HepG2 (cell line): ENCODE results near the gene MGAT5. TPM values are rescaled to one million over a fixed set of nuclear protein-coding genes. Genes with fewer than 3 reads are reported as not detected.

Experiments used
- ATAC-seq: fragments of 200-7000 bp; cut with Tn5 transposase; 3 replicates; pipeline ENCODE4 v1.9.1; 2020; ENCODE audit warnings: mild to moderate bottlenecking, moderate library complexity
- BruUV-seq: library from RNA; stranded (reverse); fragments of 400-500 nt; replicated peaks from 2 replicates; lab custom pipeline; 2021; lab: Mats Ljungman, UMichigan
- CTCF ChIA-PET: fragments of 300-600 bp; formaldehyde crosslinking; extraction: SDS; loops from one replicate; lab custom pipeline; 2021; ENCODE audit warnings: low total read pairs, inconsistent platforms, low intra/inter-chr PET ratio; lab: Yijun Ruan, JAX
- POLR2A ChIA-PET: fragments of 350-600 bp; sonication (Branson Sonifier 250); formaldehyde crosslinking; loops from one replicate; lab custom pipeline; 2020; ENCODE audit warnings: antibody characterized with exemption, inconsistent platforms; lab: Yijun Ruan, JAX
- DNase-seq: peaks from one replicate; pipeline ENCODE4 v3.0.0-alpha.2; 2015; ENCODE audit warnings: low spot score
- FAIRE-seq: peaks from 3 replicates; lab custom pipeline; 2011; peaks lifted over from hg19 to GRCh38; lab: Jason Lieb, UNC
- H2AFZ ChIP-seq: one replicate; pipeline ENCODE4 v1.6.1; 2011; ENCODE audit warnings: low read length, inconsistent platforms
- H3K27ac ChIP-seq: fragments of 300-600 bp; 3 replicates; pipeline ENCODE4 v1.8.0; 2011; ENCODE audit warnings: mixed run types, mild to moderate bottlenecking, mixed read lengths, low read length, inconsistent platforms; ENCODE audit not compliant: insufficient read depth; ENCODE audit errors: extremely low read length
- H3K27me3 ChIP-seq, 2 experiments: fragments of 200-600 bp in 1 of 2; 2 replicates in 1 of 2; 3 replicates in 1 of 2; pipeline versions ENCODE4 v1.6.0 to v1.8.0; 2011; ENCODE audit warnings: low read length in 2 of 2, mild to moderate bottlenecking in 2 of 2, moderate library complexity in 2 of 2, inconsistent platforms in 1 of 2; ENCODE audit not compliant: insufficient read depth in 2 of 2, control insufficient read depth in 1 of 2
- H3K36me3 ChIP-seq, 2 experiments: fragments of 200-600 bp in 1 of 2; replicated peaks in 1 of 2; 2 replicates in 1 of 2; 3 replicates in 1 of 2; pipeline versions ENCODE4 v1.5.1 to v1.8.0; 2011; ENCODE audit warnings: low read length in 2 of 2, inconsistent platforms in 1 of 2; ENCODE audit not compliant: insufficient read depth in 2 of 2, control insufficient read depth in 1 of 2
- H3K4me1 ChIP-seq: 2 replicates; pipeline ENCODE4 v1.5.1; 2012; ENCODE audit warnings: low read length, inconsistent platforms; ENCODE audit not compliant: insufficient read depth
- H3K4me2 ChIP-seq: 2 replicates; pipeline ENCODE4 v1.6.0; 2011; ENCODE audit warnings: low read depth, low read length, inconsistent platforms
- H3K4me3 ChIP-seq, 3 experiments: fragments of 200-600 bp in 1 of 3; sonication (generic), shearing (Covaris generic) in 1 of 3; replicated peaks in 1 of 3; 2 replicates each; pipeline ENCODE4 v1.5.1; 2011 to 2016; ENCODE audit warnings: low read length in 3 of 3, inconsistent platforms in 2 of 3, low read depth in 2 of 3, mild to moderate bottlenecking in 2 of 3, control low read depth in 1 of 3, mixed read lengths in 1 of 3; ENCODE audit not compliant: insufficient read depth in 1 of 3
- H3K79me2 ChIP-seq: one replicate; pipeline ENCODE4 v1.6.1; 2011; ENCODE audit warnings: low read length, inconsistent platforms; ENCODE audit not compliant: insufficient read depth
- H3K9ac ChIP-seq: 2 replicates; pipeline ENCODE4 v1.6.0; 2011; ENCODE audit warnings: mild to moderate bottlenecking, low read depth, low read length, inconsistent platforms; ENCODE audit not compliant: insufficient read depth
- H3K9me3 ChIP-seq: 2 replicates; pipeline ENCODE4 v1.5.1; 2012; ENCODE audit warnings: mild to moderate bottlenecking, low read length
- H4K20me1 ChIP-seq: 2 replicates; pipeline ENCODE4 v1.6.0; 2011; ENCODE audit warnings: inconsistent platforms, mild to moderate bottlenecking, low read length, moderate library complexity; ENCODE audit not compliant: insufficient read depth
- CTCF ChIP-seq: sonication (generic); formaldehyde crosslinking; IDR thresholded peaks from 2 replicates; pipeline ENCODE4 v1.5.0; 2020; ENCODE audit warnings: mild to moderate bottlenecking, missing genetic modification reagents, moderate library complexity
- DRAP1 ChIP-seq: IDR thresholded peaks from 2 replicates; pipeline ENCODE4 v1.6.1; 2016; ENCODE audit warnings: missing genetic modification reagents, missing compliant biosample characterization
- HOXA9 ChIP-seq: sonication (generic); formaldehyde crosslinking; IDR thresholded peaks from 2 replicates; pipeline ENCODE4 v1.8.1; 2022; ENCODE audit warnings: missing genetic modification reagents, mild to moderate bottlenecking, moderate library complexity, borderline replicate concordance
- ONECUT2 ChIP-seq: sonication (generic); formaldehyde crosslinking; IDR thresholded peaks from 2 replicates; pipeline ENCODE4 v1.4.0; 2020; ENCODE audit warnings: missing genetic modification reagents
- WGBS: methylation state at CpG from one replicate; pipeline ENCODE4 v1.1.6; 2017; ENCODE audit warnings: low lambda C conversion rate; 5-methylcytosine and 5-hydroxymethylcytosine counted together
- in situ Hi-C: cut with HindIII; loops from 2 replicates; pipeline ENCODE4 v1.10.0; 2017; ENCODE audit warnings: low pct_unique_long_range_greater_than_20kb; ENCODE audit not compliant: extremely low pct_ligation_motif_present
- intact Hi-C: fragments of 100-400 bp; cut with micrococcal nuclease; formaldehyde crosslinking; loops from one replicate; pipeline ENCODE4 v1.10.0; 2022; ENCODE audit not compliant: unreplicated experiment
- polyA plus RNA-seq, 8 experiments: library from polyadenylated mRNA; depleted of rRNA in 3 of 8; stranded (reverse) in 7 of 8; unstranded in 1 of 8; fragments of >200 nt; fragmentation: Illumina TruSeq in 4 of 8; extraction: Trizol in 4 of 8; gene quantifications; 2 replicates each; pipeline versions ENCODE4 v1.2.1 to v1.2.3, GENCODE V29; 2011 to 2016; ENCODE audit warnings: low read depth in 4 of 8, missing spikeins in 1 of 8, mixed read lengths in 1 of 8; ENCODE audit not compliant: insufficient read depth in 1 of 8
- total RNA-seq, 5 experiments: library from RNA; depleted of rRNA; stranded (reverse); fragments of >200 nt; fragmentation: Illumina TruSeq; extraction: Trizol; gene quantifications; 2 replicates each; pipeline ENCODE4 v1.2.3, GENCODE V29; 2016; ENCODE audit warnings: low read depth in 1 of 5
- TF ChIP-seq, protein P1 (sequence below): sonication (generic); formaldehyde crosslinking; IDR thresholded peaks from 2 replicates; pipeline ENCODE4 v1.4.0; 2020; ENCODE audit warnings: missing genetic modification reagents, mild to moderate bottlenecking, borderline replicate concordance

The MGAT5 gene
- total and polyA plus RNA-seq, 2 of the 13 experiments (the other 11 are each of a cell fraction or from before 2014, with no cell fraction given) = 33.1 to 60.2 TPM

DNA sequence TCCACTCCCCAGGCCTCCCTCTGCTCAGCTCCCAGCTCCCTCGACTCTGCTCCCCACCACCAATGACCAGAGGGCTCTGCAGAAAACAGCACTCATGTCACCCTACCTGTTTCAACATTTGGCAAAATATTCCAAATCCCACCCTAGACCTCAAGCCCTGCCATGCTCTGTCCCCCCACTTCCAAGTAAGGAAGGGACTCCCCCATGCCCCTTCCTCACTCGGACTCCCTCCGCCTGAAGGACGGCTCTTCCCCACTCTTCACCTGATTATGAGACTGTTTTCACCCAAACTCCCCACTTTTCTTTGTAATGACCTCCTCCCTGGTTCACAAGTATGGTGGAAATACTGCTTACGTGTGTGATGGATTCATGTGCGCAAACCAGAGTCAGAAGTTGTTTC lies 208.4 kb downstream of the MGAT5 start (continued):
- TF ChIP-seq HOXA9 (no peak), DRAP1 (CRISPR knock-in tag) (no peak), CTCF (no peak), ONECUT2 (CRISPR knock-in tag) (no peak)

GRCh38 chr2:134462791-134463698 lies 209.2 kb downstream of the MGAT5 start:
- ChIA-PET CTCF (no interaction called here), POLR2A (no interaction called here)
- Histone ChIP-seq H3K36me3 (no peaks in the 10 kb centered on the region), H3K4me2 (no peak overlapping the region), H4K20me1 (no peaks in the 10 kb centered on the region), H3K27ac (no peak overlapping the region), H3K27me3 (peaks cover 3 to 12% of the 10 kb centered on the region in 2 experiments; a peak in 4 of 5 replicates), H3K4me1 (peaks cover 29% of the 10 kb centered on the region), H3K4me3 (no peak overlapping the region), H3K9me3 (no peaks in the 10 kb centered on the region), H3K79me2 (no peaks in the 10 kb centered on the region), H2AFZ (no peak overlapping the region), H3K9ac (no peak overlapping the region)
- in situ Hi-C loops = loop anchor here (5.0 kb wide), 2 partner anchors 319 to 434 kb away; no protein-coding TSS in a partner anchor
- BruUV-seq = no TSS peak
- ATAC-seq (no peak), FAIRE-seq (no peak), DNase-seq (no peak)
- 72% methylated on average over 7 of the region's 11 CpGs for WGBS
- TF ChIP-seq, protein P1, sequence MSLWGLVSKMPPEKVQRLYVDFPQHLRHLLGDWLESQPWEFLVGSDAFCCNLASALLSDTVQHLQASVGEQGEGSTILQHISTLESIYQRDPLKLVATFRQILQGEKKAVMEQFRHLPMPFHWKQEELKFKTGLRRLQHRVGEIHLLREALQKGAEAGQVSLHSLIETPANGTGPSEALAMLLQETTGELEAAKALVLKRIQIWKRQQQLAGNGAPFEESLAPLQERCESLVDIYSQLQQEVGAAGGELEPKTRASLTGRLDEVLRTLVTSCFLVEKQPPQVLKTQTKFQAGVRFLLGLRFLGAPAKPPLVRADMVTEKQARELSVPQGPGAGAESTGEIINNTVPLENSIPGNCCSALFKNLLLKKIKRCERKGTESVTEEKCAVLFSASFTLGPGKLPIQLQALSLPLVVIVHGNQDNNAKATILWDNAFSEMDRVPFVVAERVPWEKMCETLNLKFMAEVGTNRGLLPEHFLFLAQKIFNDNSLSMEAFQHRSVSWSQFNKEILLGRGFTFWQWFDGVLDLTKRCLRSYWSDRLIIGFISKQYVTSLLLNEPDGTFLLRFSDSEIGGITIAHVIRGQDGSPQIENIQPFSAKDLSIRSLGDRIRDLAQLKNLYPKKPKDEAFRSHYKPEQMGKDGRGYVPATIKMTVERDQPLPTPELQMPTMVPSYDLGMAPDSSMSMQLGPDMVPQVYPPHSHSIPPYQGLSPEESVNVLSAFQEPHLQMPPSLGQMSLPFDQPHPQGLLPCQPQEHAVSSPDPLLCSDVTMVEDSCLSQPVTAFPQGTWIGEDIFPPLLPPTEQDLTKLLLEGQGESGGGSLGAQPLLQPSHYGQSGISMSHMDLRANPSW (CRISPR knock-in tag) = no peak
- intact Hi-C loops = loop anchor here (10.0 kb wide), 1 partner anchor 242 kb away; no protein-coding TSS in a partner anchor
